CD4-positive, alpha-beta memory T cell (primary cell): ENCODE results near the gene ITPR3. TPM values are rescaled to one million over a fixed set of nuclear protein-coding genes. Genes with fewer than 3 reads are reported as not detected.
A peak's percentile ranks its signal among the peaks of the same experiment; 100 is the strongest.

ENCODE experiments used
- CTCF ChIA-PET: fragments of 350-600 bp; sonication (Branson Sonifier 250); formaldehyde crosslinking; loops from one replicate; lab custom pipeline; 2021; ENCODE audit warnings: inconsistent platforms; ENCODE audit not compliant: partially characterized antibody; lab: Charles Lee
- POLR2A ChIA-PET: fragments of 350-600 bp; sonication (Branson Sonifier 250); formaldehyde crosslinking; loops from one replicate; lab custom pipeline; 2021; ENCODE audit not compliant: partially characterized antibody; lab: Charles Lee
- DNase-seq, 5 donors: peaks; one replicate each; pipeline versions ENCODE4 v3.0.0 to v3.0.0-alpha.2; 2020 to 2022; ENCODE audit warnings: mixed read lengths in 1 of 5
- H3K27ac ChIP-seq: one replicate; pipeline ENCODE4 v1.7.0; 2013; ENCODE audit warnings: low read depth, low read length
- H3K27me3 ChIP-seq: 2 replicates; pipeline ENCODE4 v1.7.0; 2013; ENCODE audit warnings: mild to moderate bottlenecking, low read length, moderate library complexity; ENCODE audit not compliant: insufficient read depth
- H3K36me3 ChIP-seq: 2 replicates; pipeline ENCODE4 v1.7.0; 2013; ENCODE audit warnings: mild to moderate bottlenecking, low read length, moderate library complexity; ENCODE audit not compliant: insufficient read depth
- H3K4me1 ChIP-seq: 2 replicates; pipeline ENCODE4 v1.7.0; 2013; ENCODE audit warnings: mild to moderate bottlenecking, low read length, moderate library complexity; ENCODE audit not compliant: insufficient read depth
- H3K4me3 ChIP-seq, 2 donors: one replicate each; pipeline ENCODE4 v1.7.0; 2013; ENCODE audit warnings: low read length in 2 of 2, mild to moderate bottlenecking in 1 of 2
- H3K9me3 ChIP-seq, 2 donors: one replicate each; pipeline ENCODE4 v1.7.0; 2013; ENCODE audit warnings: low read length in 2 of 2, control low read depth in 1 of 2; ENCODE audit not compliant: control insufficient read depth in 1 of 2
- H3K27ac Mint-ChIP-seq, 7 donors: one replicate each; pipeline ENCODE4 v1.8.0; 2020 to 2021; ENCODE audit warnings: mixed read lengths in 7 of 7, mild to moderate bottlenecking in 6 of 7, inconsistent platforms in 3 of 7, moderate library complexity in 3 of 7
- H3K27me3 Mint-ChIP-seq, 2 donors: one replicate each; pipeline ENCODE4 v1.8.0; 2020 to 2021; ENCODE audit warnings: mixed read lengths in 2 of 2
- H3K36me3 Mint-ChIP-seq, 2 donors: one replicate each; pipeline ENCODE4 v1.8.0; 2020 to 2021; ENCODE audit warnings: mixed read lengths in 2 of 2, inconsistent platforms in 1 of 2, mild to moderate bottlenecking in 1 of 2
- H3K4me1 Mint-ChIP-seq, 4 donors: one replicate each; pipeline ENCODE4 v1.8.0; 2020 to 2021; ENCODE audit warnings: mixed read lengths in 4 of 4, mild to moderate bottlenecking in 1 of 4
- H3K4me3 Mint-ChIP-seq, 8 donors: one replicate each; pipeline ENCODE4 v1.8.0; 2020 to 2021; ENCODE audit warnings: mixed read lengths in 8 of 8, mild to moderate bottlenecking in 7 of 8, moderate library complexity in 6 of 8, inconsistent platforms in 3 of 8
- H3K9me3 Mint-ChIP-seq, 8 donors: one replicate each; pipeline ENCODE4 v1.8.0; 2020 to 2021; ENCODE audit warnings: mixed read lengths in 8 of 8, mild to moderate bottlenecking in 5 of 8, inconsistent platforms in 3 of 8, moderate library complexity in 1 of 8
- intact Hi-C: fragments of 100-400 bp; cut with micrococcal nuclease; formaldehyde crosslinking; loops from one replicate; pipeline ENCODE4 v1.15.1; 2023
- polyA plus RNA-seq, 2 donors: library from polyadenylated mRNA; unstranded; fragments of 300-500 nt; fragmentation: Illumina TruSeq; gene quantifications; one replicate each; pipeline ENCODE4 v1.2.3, GENCODE V29; 2021
- total RNA-seq, 2 experiments: library from RNA; stranded (reverse); gene quantifications; one replicate each; pipeline ENCODE4 v1.2.3, GENCODE V29; 2021

Gene ITPR3
- total and polyA plus RNA-seq, 4 experiments from 2014 or later: 0.55 to 72.4 (median 39.7) TPM

DNA sequence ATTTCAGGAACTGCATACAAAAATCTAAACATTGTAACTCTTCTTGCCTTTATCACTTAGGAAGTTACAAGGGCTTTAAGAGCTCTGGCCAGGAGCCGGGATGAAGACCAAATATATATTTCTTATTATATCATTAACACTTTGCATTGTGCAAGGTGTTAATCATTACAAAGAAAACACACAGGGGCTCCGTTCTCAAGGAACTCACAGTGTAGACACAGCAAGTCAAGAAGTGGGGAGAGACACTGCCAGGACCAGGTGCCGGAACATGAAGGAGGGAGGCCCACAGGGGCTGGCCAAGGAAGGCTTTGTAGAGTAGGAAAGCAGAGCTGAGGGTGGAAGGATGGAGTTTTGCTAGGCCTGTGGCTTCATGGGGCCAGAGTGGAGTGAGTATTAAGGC lies 17.4 kb downstream of the ITPR3 start:
- Mint-ChIP-seq H3K4me3 (no peak overlapping the region), H3K27ac (peak overlapping the region in 4 of 7 donors; percentile 16 to 80 (median 68)), H3K27me3 (no peaks in the 10 kb centered on the region), H3K9me3 (no peaks in the 10 kb centered on the region), H3K4me1 (peaks cover 36 to 60% (median 47%) of the 10 kb centered on the region in 4 donors), H3K36me3 (peaks cover 12 to 30% of the 10 kb centered on the region in 2 donors)
- ChIA-PET POLR2A (no interaction called here), CTCF (no interaction called here)
- no peak overlapping the region for H3K4me3 ChIP-seq
- no peak for DNase-seq
- no peak overlapping the region for H3K27ac ChIP-seq
- H3K27me3 ChIP-seq: no peaks in the 10 kb centered on the region
- peaks cover 8% of the 10 kb centered on the region for H3K36me3 ChIP-seq
- no peaks in the 10 kb centered on the region for H3K9me3 ChIP-seq
- H3K4me1 ChIP-seq: peaks cover 14% of the 10 kb centered on the region
- intact Hi-C loops: no loop called here

DNA sequence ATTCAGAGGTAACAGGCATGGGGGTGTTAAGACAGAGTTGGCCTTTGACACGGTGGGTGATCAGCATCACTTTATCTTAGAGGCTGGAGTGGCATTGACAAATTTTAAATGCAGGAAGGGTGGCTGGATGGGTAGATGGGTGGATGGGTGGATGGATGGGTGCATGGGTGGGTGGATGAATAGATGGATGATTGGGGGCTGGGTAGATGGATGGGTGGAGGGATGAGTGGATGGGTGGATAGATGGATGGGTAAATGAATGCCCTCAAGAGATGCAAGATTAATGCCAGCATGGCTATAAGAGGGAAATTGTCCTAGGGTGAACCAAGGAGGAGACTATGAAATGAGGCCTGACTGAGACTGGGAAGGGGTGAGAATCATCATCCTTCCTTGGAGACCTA lies 18.4 kb downstream of the ITPR3 start:
- CTCF ChIA-PET: no interaction called here

GRCh38 chr6:33640361-33640760 lies 19.2 kb downstream of the ITPR3 start:
- Mint-ChIP-seq H3K9me3 (no peaks in the 10 kb centered on the region), H3K36me3 (peaks cover 12 to 36% of the 10 kb centered on the region in 2 donors), H3K4me3 (no peak overlapping the region), H3K4me1 (peaks cover 24 to 44% (median 35%) of the 10 kb centered on the region in 4 donors), H3K27ac (peak overlapping the region in 2 of 7 donors; percentile 48 to 86), H3K27me3 (no peaks in the 10 kb centered on the region)
- Histone ChIP-seq H3K27me3 (no peaks in the 10 kb centered on the region), H3K4me3 (no peak overlapping the region), H3K27ac (no peak overlapping the region), H3K9me3 (no peaks in the 10 kb centered on the region), H3K36me3 (peaks cover 8% of the 10 kb centered on the region), H3K4me1 (no peaks in the 10 kb centered on the region)
- intact Hi-C loops: no loop called here
- CTCF ChIA-PET: no interaction called here
- DNase-seq: no peak
- POLR2A ChIA-PET: no interaction called here

More for the DNA sequence above, 18.4 kb downstream of the ITPR3 start:
- H3K4me1 ChIP-seq: peaks cover 6% of the 10 kb centered on the region
- no peaks in the 10 kb centered on the region for H3K9me3 ChIP-seq
- no peak overlapping the region for H3K27ac ChIP-seq
- intact Hi-C loops: no loop called here
- Mint-ChIP-seq H3K27ac (peak overlapping the region in 4 of 7 donors; percentile 48 to 90 (median 81)), H3K27me3 (no peaks in the 10 kb centered on the region), H3K4me3 (no peak overlapping the region), H3K36me3 (peaks cover 12 to 36% of the 10 kb centered on the region in 2 donors), H3K9me3 (no peaks in the 10 kb centered on the region), H3K4me1 (peaks cover 30 to 51% (median 41%) of the 10 kb centered on the region in 4 donors)
- no peak overlapping the region for H3K4me3 ChIP-seq
- no peaks in the 10 kb centered on the region for H3K27me3 ChIP-seq
- no peak for DNase-seq
- peaks cover 8% of the 10 kb centered on the region for H3K36me3 ChIP-seq
- POLR2A ChIA-PET: no interaction called here

DNA sequence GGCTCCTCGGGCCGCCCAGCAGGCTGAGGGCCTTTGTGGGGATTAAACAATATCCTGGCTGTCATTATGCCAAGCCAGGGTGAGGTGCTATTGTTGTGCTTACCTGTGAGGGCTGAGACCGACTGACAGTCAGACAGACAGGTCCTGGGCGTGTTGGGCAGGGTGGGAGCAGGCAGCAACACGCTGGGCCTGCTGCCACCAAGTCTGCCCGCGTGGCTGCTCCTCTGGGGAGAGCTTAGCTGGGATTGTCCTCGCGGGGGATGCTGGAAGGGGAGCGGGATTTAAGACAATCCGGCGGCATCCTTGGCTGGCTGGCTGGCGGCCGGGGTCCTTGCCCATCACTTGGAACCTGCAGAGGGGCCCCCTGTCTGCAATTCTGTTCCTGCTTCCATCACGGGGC lies 20.0 kb downstream of the ITPR3 start:
- peaks cover 8% of the 10 kb centered on the region for H3K36me3 ChIP-seq
- no peak overlapping the region for H3K27ac ChIP-seq
- H3K27ac Mint-ChIP-seq: no peak overlapping the region
- H3K4me3 ChIP-seq: no peak overlapping the region
- DNase-seq: no peak
- no peaks in the 10 kb centered on the region for H3K9me3 Mint-ChIP-seq
- CTCF ChIA-PET: no interaction called here
- H3K4me3 Mint-ChIP-seq: no peak overlapping the region
- POLR2A ChIA-PET: no interaction called here
- H3K9me3 ChIP-seq: no peaks in the 10 kb centered on the region
- H3K27me3 Mint-ChIP-seq: no peaks in the 10 kb centered on the region
- no peaks in the 10 kb centered on the region for H3K27me3 ChIP-seq
- H3K4me1 Mint-ChIP-seq: peaks cover 22 to 42% (median 34%) of the 10 kb centered on the region in 4 donors
- no peaks in the 10 kb centered on the region for H3K4me1 ChIP-seq
- intact Hi-C loops: no loop called here
- peaks cover 14 to 36% of the 10 kb centered on the region in 2 donors for H3K36me3 Mint-ChIP-seq

DNA sequence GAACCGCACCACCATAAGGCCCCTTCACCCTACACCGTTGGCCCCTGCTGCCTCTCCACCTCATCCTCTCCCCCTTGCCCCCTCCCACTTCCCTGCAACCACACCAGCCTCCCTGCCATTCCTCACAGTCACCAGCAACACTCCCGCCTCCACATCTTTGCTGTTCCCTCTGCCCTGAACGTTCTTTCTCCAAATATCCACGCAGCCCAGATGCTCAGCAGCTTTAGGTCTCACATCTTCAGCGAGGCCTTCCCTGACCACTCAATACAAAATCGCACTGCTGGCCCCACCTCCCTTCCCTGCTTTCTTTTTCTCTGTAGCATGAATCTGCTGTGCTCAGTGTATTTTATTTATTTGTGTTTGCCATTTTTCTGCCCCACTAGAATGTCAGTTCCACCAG lies 20.5 kb downstream of the ITPR3 start:
- no peaks in the 10 kb centered on the region for H3K27me3 Mint-ChIP-seq
- H3K27ac Mint-ChIP-seq: peak overlapping the region in 5 of 7 donors; percentile 24 to 73 (median 57)

GRCh38 chr6:33642897-33643296 lies 21.8 kb downstream of the ITPR3 start:
- CTCF ChIA-PET: no interaction called here
- Histone ChIP-seq H3K27me3 (no peaks in the 10 kb centered on the region), H3K36me3 (peaks cover 8% of the 10 kb centered on the region), H3K4me3 (no peak overlapping the region), H3K9me3 (no peaks in the 10 kb centered on the region), H3K4me1 (no peaks in the 10 kb centered on the region), H3K27ac (no peak overlapping the region)
- DNase-seq: no peak
- peaks cover 23 to 40% of the 10 kb centered on the region in 2 donors for H3K36me3 Mint-ChIP-seq
- no peaks in the 10 kb centered on the region for H3K9me3 Mint-ChIP-seq
- intact Hi-C loops: no loop called here
- peak overlapping the region in 1 of 7 donors; percentile 57 for H3K27ac Mint-ChIP-seq
- H3K4me3 Mint-ChIP-seq: no peak overlapping the region
- H3K4me1 Mint-ChIP-seq: peaks cover 18 to 36% (median 26%) of the 10 kb centered on the region in 4 donors
- no peaks in the 10 kb centered on the region for H3K27me3 Mint-ChIP-seq
- POLR2A ChIA-PET: no interaction called here

More for the DNA sequence above, 20.5 kb downstream of the ITPR3 start:
- H3K27me3 ChIP-seq: no peaks in the 10 kb centered on the region
- POLR2A ChIA-PET: no interaction called here
- Mint-ChIP-seq H3K36me3 (peaks cover 17 to 36% of the 10 kb centered on the region in 2 donors), H3K9me3 (no peaks in the 10 kb centered on the region), H3K4me3 (no peak overlapping the region), H3K4me1 (peaks cover 19 to 38% (median 30%) of the 10 kb centered on the region in 4 donors)
- intact Hi-C loops: no loop called here
- H3K36me3 ChIP-seq: peaks cover 8% of the 10 kb centered on the region
- no peak overlapping the region for H3K27ac ChIP-seq
- DNase-seq: no peak
- H3K4me1 ChIP-seq: no peaks in the 10 kb centered on the region
- no peaks in the 10 kb centered on the region for H3K9me3 ChIP-seq
- CTCF ChIA-PET: no interaction called here
- H3K4me3 ChIP-seq: no peak overlapping the region

- Mint-ChIP-seq H3K36me3 (peaks cover 11 to 42% of the 10 kb centered on the region in 2 donors), H3K4me1 (peaks cover 5 to 20% (median 12%) of the 10 kb centered on the region in 4 donors), H3K4me3 (no peak overlapping the region), H3K27me3 (no peaks in the 10 kb centered on the region), H3K27ac (peak overlapping the region in 3 of 7 donors; percentile 29 to 57 (median 32)), H3K9me3 (no peaks in the 10 kb centered on the region)
- ChIA-PET CTCF (interaction anchor here (1.2 to 1.4 kb wide), 2 partner anchors 61 to 65 kb away, joined by 3 to 4 read pairs; no protein-coding TSS in a partner anchor), POLR2A (interaction anchor here (0.8 kb wide), 1 partner anchor 43 kb away, joined by 3 read pairs; no protein-coding TSS in a partner anchor)
- no peak overlapping the region for H3K4me3 ChIP-seq
- DNase-seq: no peak
- no peaks in the 10 kb centered on the region for H3K9me3 ChIP-seq
- peaks cover 10% of the 10 kb centered on the region for H3K36me3 ChIP-seq
- no peak overlapping the region for H3K27ac ChIP-seq
- H3K4me1 ChIP-seq: no peaks in the 10 kb centered on the region
- H3K27me3 ChIP-seq: no peaks in the 10 kb centered on the region
- intact Hi-C loops: no loop called here
These were observed 30.3 kb downstream of the ITPR3 start for GRCh38 chr6:33651403-33651802.
